H9 (cell line): ENCODE measurements around the gene CA11. TPM values are rescaled to one million over a fixed set of nuclear protein-coding genes. Genes with fewer than 3 reads are reported as not detected.

ENCODE experiments used
- DNase-seq: peaks from one replicate; pipeline ENCODE4 v3.0.0-alpha.2; 2017
- H2AFZ ChIP-seq: one replicate; pipeline ENCODE4 v1.6.1; 2013; ENCODE audit warnings: mild to moderate bottlenecking, low read length, control low read depth, moderate library complexity
- H2AK5ac ChIP-seq: 2 replicates; pipeline ENCODE4 v1.6.1; 2013; ENCODE audit warnings: low read length, control low read depth, mixed read lengths; ENCODE audit not compliant: insufficient read length
- H2BK120ac ChIP-seq: one replicate; pipeline ENCODE4 v1.6.1; 2013; ENCODE audit warnings: low read depth, mild to moderate bottlenecking, low read length, control low read depth, inconsistent platforms; ENCODE audit not compliant: poor library complexity, severe bottlenecking
- H2BK12ac ChIP-seq: 2 replicates; pipeline ENCODE4 v1.6.1; 2013; ENCODE audit warnings: low read length, control low read depth, mixed read lengths, low read depth; ENCODE audit not compliant: insufficient read length
- H2BK15ac ChIP-seq: 2 replicates; pipeline ENCODE4 v1.6.1; 2013; ENCODE audit warnings: low read depth, low read length, control low read depth
- H2BK20ac ChIP-seq: one replicate; pipeline ENCODE4 v1.6.1; 2013; ENCODE audit warnings: low read depth, mild to moderate bottlenecking, low read length, control low read depth, inconsistent platforms; ENCODE audit not compliant: poor library complexity, severe bottlenecking
- H2BK5ac ChIP-seq: 2 replicates; pipeline ENCODE4 v1.6.1; 2013; ENCODE audit warnings: low read length, control low read depth, mixed read lengths; ENCODE audit not compliant: insufficient read length
- H3K14ac ChIP-seq: 2 replicates; pipeline ENCODE4 v1.6.1; 2013; ENCODE audit warnings: low read length, control low read depth; ENCODE audit not compliant: insufficient read depth
- H3K18ac ChIP-seq: 2 replicates; pipeline ENCODE4 v1.6.1; 2013; ENCODE audit warnings: low read depth, mild to moderate bottlenecking, mixed read lengths, low read length, control low read depth; ENCODE audit not compliant: insufficient read length
- H3K23ac ChIP-seq: 2 replicates; pipeline ENCODE4 v1.6.1; 2013; ENCODE audit warnings: low read length, control low read depth, mixed read lengths, low read depth; ENCODE audit not compliant: insufficient read length
- H3K23me2 ChIP-seq: 2 replicates; pipeline ENCODE4 v1.6.1; 2013; ENCODE audit warnings: low read depth, mild to moderate bottlenecking, mixed read lengths, low read length, control low read depth; ENCODE audit not compliant: insufficient read length, poor library complexity, severe bottlenecking
- H3K27ac ChIP-seq: 2 replicates; pipeline ENCODE4 v1.5.1; 2013; ENCODE audit warnings: low read length, control low read depth, mixed read lengths, low read depth; ENCODE audit not compliant: insufficient read length
- H3K27me3 ChIP-seq: 2 replicates; pipeline ENCODE4 v1.6.1; 2013; ENCODE audit warnings: low read length, control low read depth, inconsistent platforms; ENCODE audit not compliant: insufficient read depth
- H3K4ac ChIP-seq: 2 replicates; pipeline ENCODE4 v1.6.1; 2013; ENCODE audit warnings: low read depth, mild to moderate bottlenecking, control low read depth, inconsistent platforms, low read length, moderate library complexity
- H3K4me1 ChIP-seq: 2 replicates; pipeline ENCODE4 v1.6.1; 2013; ENCODE audit warnings: low read length, control low read depth, inconsistent platforms; ENCODE audit not compliant: insufficient read depth
- H3K4me2 ChIP-seq: 2 replicates; pipeline ENCODE4 v1.6.1; 2013; ENCODE audit warnings: low read length, control low read depth, mixed read lengths; ENCODE audit not compliant: insufficient read length, insufficient read depth
- H3K56ac ChIP-seq: 2 replicates; pipeline ENCODE4 v1.6.1; 2013; ENCODE audit warnings: low read depth, mild to moderate bottlenecking, mixed read lengths, low read length, control low read depth; ENCODE audit not compliant: insufficient read length
- H3K79me1 ChIP-seq: 2 replicates; pipeline ENCODE4 v1.6.1; 2013; ENCODE audit warnings: low read depth, mild to moderate bottlenecking, moderate library complexity, low read length, control low read depth, inconsistent platforms; ENCODE audit not compliant: insufficient read depth, poor library complexity, severe bottlenecking
- H3K79me2 ChIP-seq: 2 replicates; pipeline ENCODE4 v1.6.1; 2013; ENCODE audit warnings: low read length, control low read depth, inconsistent platforms; ENCODE audit not compliant: insufficient read depth
- H3K9ac ChIP-seq: 2 replicates; pipeline ENCODE4 v1.6.1; 2013; ENCODE audit warnings: low read length, control low read depth, mixed read lengths; ENCODE audit not compliant: insufficient read length; ENCODE audit errors: extremely low read depth
- H3K9me3 ChIP-seq: one replicate; pipeline ENCODE4 v1.6.1; 2013; ENCODE audit warnings: low read depth, low read length, inconsistent platforms; ENCODE audit not compliant: control insufficient read depth
- H3T11ph ChIP-seq: one replicate; pipeline ENCODE4 v1.6.1; 2013; ENCODE audit warnings: mild to moderate bottlenecking, low read length, control low read depth, inconsistent platforms
- H4K20me1 ChIP-seq: one replicate; pipeline ENCODE4 v1.6.1; 2013; ENCODE audit not compliant: control insufficient read depth, insufficient read length, insufficient read depth
- H4K5ac ChIP-seq: 2 replicates; pipeline ENCODE4 v1.6.1; 2013; ENCODE audit warnings: low read depth, mild to moderate bottlenecking, mixed read lengths, low read length, control low read depth; ENCODE audit not compliant: insufficient read length
- H4K8ac ChIP-seq: replicated peaks from 2 replicates; pipeline ENCODE4 v1.6.1; 2013; ENCODE audit warnings: low read length, control low read depth, mixed read lengths, low read depth; ENCODE audit not compliant: insufficient read length
- H4K91ac ChIP-seq: 2 replicates; pipeline ENCODE4 v1.6.1; 2013; ENCODE audit warnings: low read depth, mild to moderate bottlenecking, moderate library complexity, mixed read lengths, low read length, control low read depth; ENCODE audit not compliant: insufficient read length
- H3K27ac Mint-ChIP-seq, 3 experiments: 2 replicates in 2 of 3; 3 replicates in 1 of 3; pipeline ENCODE4 v1.8.0; 2020 to 2021; ENCODE audit warnings: mixed read lengths in 3 of 3, mild to moderate bottlenecking in 1 of 3, moderate library complexity in 1 of 3
- H3K27me3 Mint-ChIP-seq: 2 replicates; pipeline ENCODE4 v1.8.0; 2021; ENCODE audit warnings: low read depth, mild to moderate bottlenecking, moderate library complexity, mixed read lengths
- H3K36me3 Mint-ChIP-seq, 3 experiments: 2 replicates in 2 of 3; 3 replicates in 1 of 3; pipeline ENCODE4 v1.8.0; 2020 to 2021; ENCODE audit warnings: low read depth in 3 of 3, mixed read lengths in 3 of 3; ENCODE audit not compliant: insufficient read depth in 1 of 3
- H3K4me1 Mint-ChIP-seq, 2 experiments: 2 replicates each; pipeline ENCODE4 v1.8.0; 2020; ENCODE audit warnings: mixed read lengths in 2 of 2
- H3K4me3 Mint-ChIP-seq, 2 experiments: 2 replicates in 1 of 2; 3 replicates in 1 of 2; pipeline ENCODE4 v1.8.0; 2020 to 2021; ENCODE audit warnings: mild to moderate bottlenecking in 2 of 2, mixed read lengths in 2 of 2, moderate library complexity in 1 of 2
- H3K9me3 Mint-ChIP-seq, 2 experiments: 2 replicates in 1 of 2; 3 replicates in 1 of 2; pipeline ENCODE4 v1.8.0; 2020; ENCODE audit warnings: mild to moderate bottlenecking in 2 of 2, mixed read lengths in 2 of 2, moderate library complexity in 1 of 2
- WGBS: extraction: QIAGEN DNeasy Blood & Tissue Kit; methylation state at CpG from one replicate; pipeline ENCODE4 v1.1.7; 2013; ENCODE audit warnings: missing lambda C conversion rate, low lambda C conversion rate, mixed read lengths; ENCODE audit not compliant: insufficient read length; ENCODE audit errors: extremely low coverage; 5-methylcytosine and 5-hydroxymethylcytosine counted together
- total RNA-seq: library from RNA; stranded (reverse); gene quantifications from 2 replicates; pipeline ENCODE4 v1.2.1, GENCODE V29; 2021
- TF ChIP-seq, protein P1 (sequence below): fragments of 200-600 bp; sonication (generic); conservative IDR thresholded peaks from 3 replicates; pipeline ENCODE4 v1.8.0; 2021; ENCODE audit warnings: antibody characterized with exemption, mild to moderate bottlenecking

CA11 gene
- total RNA-seq, 1 experiment from 2014 or later, result 107 TPM

DNA sequence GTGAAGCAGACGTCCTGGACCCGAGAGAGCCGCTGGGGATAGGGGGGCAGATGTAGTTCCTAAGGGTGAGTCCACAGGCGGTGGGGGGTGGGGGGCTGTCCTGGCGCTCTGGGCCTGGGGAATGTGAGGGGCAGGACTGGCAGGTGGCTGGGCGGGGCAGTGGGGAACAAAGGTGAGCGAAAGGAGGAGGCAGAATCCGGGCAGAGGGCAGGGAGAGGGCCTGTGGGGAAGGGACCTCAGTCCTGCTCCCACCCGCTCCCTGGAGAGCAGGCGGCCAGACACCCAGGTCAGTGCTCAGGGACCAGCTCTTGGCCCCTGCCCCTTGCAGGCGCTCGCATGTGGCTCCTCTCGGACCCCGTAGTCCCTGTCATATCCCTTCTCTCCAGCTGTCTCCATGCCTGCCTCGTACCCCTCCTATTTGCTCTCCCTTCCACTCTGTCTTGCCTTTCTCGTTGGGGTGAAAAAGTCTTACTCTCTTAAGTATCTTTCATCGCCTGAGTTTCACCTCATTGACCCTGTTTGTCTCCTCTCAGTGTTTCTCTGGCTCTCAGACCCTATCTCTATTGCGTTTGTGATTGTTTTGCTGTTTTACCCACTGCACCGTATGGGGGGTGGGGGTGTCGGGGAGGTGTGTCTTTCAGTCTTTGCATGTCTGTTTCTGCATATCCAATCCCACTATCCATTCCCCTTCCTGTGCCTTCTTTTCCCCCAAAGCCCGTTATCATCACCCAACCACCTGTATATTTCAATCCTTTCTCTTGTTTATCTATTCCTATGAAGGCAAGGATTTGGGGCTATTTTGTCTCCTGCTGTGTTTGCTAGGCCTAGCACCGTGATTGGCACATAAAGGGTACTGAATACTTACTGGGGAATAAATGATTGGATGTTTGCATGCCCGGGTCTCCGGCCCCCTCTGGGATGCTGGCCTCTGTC, 20.9 kb downstream of the CA11 start:
- H4K91ac ChIP-seq, result no peak overlapping the region
- Mint-ChIP-seq H3K36me3 (peaks cover 6 to 26% (median 24%) of the 10 kb centered on the region in 3 experiments; a peak in 6 of 7 replicates), H3K9me3 (no peaks in the 10 kb centered on the region; a peak in 1 of 5 replicates), H3K27me3 (no peaks in the 10 kb centered on the region), H3K4me1 (peaks cover 25 to 30% of the 10 kb centered on the region in 2 experiments), H3K27ac (peak overlapping the region; percentile 91 to 98 (median 97); a peak in 5 of 7 replicates), H3K4me3 (peak overlapping the region; percentile 86 to 88)
- no peak overlapping the region for H3K14ac ChIP-seq
- no peak overlapping the region for H3T11ph ChIP-seq
- no peak overlapping the region for H2BK15ac ChIP-seq
- peaks cover 4% of the 10 kb centered on the region; the same call in 1 of the 2 replicates for H3K79me2 ChIP-seq
- WGBS, result no CpG with 5 or more reads among the region's 24 CpGs
- H3K4me2 ChIP-seq, result peak overlapping the region; percentile 61
- no peak overlapping the region for H3K23ac ChIP-seq
- H2BK12ac ChIP-seq, result no peak overlapping the region
- H3K18ac ChIP-seq, result no peak overlapping the region
- peak overlapping the region; percentile 48 for H3K9ac ChIP-seq
- no peak for DNase-seq
- no peak overlapping the region for H2AFZ ChIP-seq
- no peak overlapping the region for H2BK120ac ChIP-seq
- H2BK5ac ChIP-seq, result no peak overlapping the region
- H3K79me1 ChIP-seq, result no peaks in the 10 kb centered on the region
- peaks cover 8% of the 10 kb centered on the region for H3K23me2 ChIP-seq
- no peak overlapping the region for H3K27ac ChIP-seq
- H2AK5ac ChIP-seq, result no peak overlapping the region
- TF ChIP-seq, protein P1, sequence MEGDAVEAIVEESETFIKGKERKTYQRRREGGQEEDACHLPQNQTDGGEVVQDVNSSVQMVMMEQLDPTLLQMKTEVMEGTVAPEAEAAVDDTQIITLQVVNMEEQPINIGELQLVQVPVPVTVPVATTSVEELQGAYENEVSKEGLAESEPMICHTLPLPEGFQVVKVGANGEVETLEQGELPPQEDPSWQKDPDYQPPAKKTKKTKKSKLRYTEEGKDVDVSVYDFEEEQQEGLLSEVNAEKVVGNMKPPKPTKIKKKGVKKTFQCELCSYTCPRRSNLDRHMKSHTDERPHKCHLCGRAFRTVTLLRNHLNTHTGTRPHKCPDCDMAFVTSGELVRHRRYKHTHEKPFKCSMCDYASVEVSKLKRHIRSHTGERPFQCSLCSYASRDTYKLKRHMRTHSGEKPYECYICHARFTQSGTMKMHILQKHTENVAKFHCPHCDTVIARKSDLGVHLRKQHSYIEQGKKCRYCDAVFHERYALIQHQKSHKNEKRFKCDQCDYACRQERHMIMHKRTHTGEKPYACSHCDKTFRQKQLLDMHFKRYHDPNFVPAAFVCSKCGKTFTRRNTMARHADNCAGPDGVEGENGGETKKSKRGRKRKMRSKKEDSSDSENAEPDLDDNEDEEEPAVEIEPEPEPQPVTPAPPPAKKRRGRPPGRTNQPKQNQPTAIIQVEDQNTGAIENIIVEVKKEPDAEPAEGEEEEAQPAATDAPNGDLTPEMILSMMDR, result no peak
- no peak overlapping the region for H2BK20ac ChIP-seq
- peaks cover 3% of the 10 kb centered on the region; the same call in 1 of the 2 replicates for H3K4me1 ChIP-seq
- no peaks in the 10 kb centered on the region for H4K20me1 ChIP-seq
- H3K56ac ChIP-seq, result no peak overlapping the region
- no peaks in the 10 kb centered on the region for H3K9me3 ChIP-seq
- H3K4ac ChIP-seq, result no peak overlapping the region
- H3K27me3 ChIP-seq, result no peaks in the 10 kb centered on the region
- H4K8ac ChIP-seq, result no peak overlapping the region
- no peak overlapping the region for H4K5ac ChIP-seq
